HFF-Myc (cell line): ENCODE results near the gene TBX18.

ENCODE experiments used
- DNase-seq: peaks from one replicate; pipeline ENCODE4 v3.0.0-alpha.2; 2011; ENCODE audit warnings: low read depth; ENCODE audit errors: extremely low read depth
- H3K4me3 ChIP-seq: replicated peaks from 2 replicates; pipeline ENCODE4 v1.5.1; 2011; ENCODE audit warnings: low read depth, mild to moderate bottlenecking, control low read depth, low read length
- CTCF ChIP-seq: IDR thresholded peaks from 2 replicates; pipeline ENCODE4 v1.5.1; 2012; ENCODE audit warnings: mild to moderate bottlenecking, low read depth, low read length, control low read depth; ENCODE audit errors: missing control alignments

The TBX18 gene

GRCh38 chr6:84774157-84774984, 10.0 kb upstream of the TBX18 start:
- H3K4me3 ChIP-seq: peak overlapping the region; percentile 37
- no peak for DNase-seq

GRCh38 chr6:84773431-84774156, 9.2 kb upstream of the TBX18 start:
- no peak for TF ChIP-seq CTCF
- peak overlapping the region; percentile 37 for H3K4me3 ChIP-seq
- DNase-seq: no peak

More at GRCh38 chr6:84774157-84774984, 10.0 kb upstream of the TBX18 start:
- peak; percentile 34 for TF ChIP-seq CTCF

GRCh38 chr6:84773133-84773430, 8.7 kb upstream of the TBX18 start:
- DNase-seq: no peak
- no peak for TF ChIP-seq CTCF
- H3K4me3 ChIP-seq: peak overlapping the region; percentile 37

GRCh38 chr6:84772428-84773132, 8.2 kb upstream of the TBX18 start:
- DNase-seq: no peak

GRCh38 chr6:84771756-84772356, 7.5 kb upstream of the TBX18 start:
- DNase-seq: no peak
- no peak for TF ChIP-seq CTCF
- no peak overlapping the region for H3K4me3 ChIP-seq

More at GRCh38 chr6:84772428-84773132, 8.2 kb upstream of the TBX18 start:
- no peak overlapping the region; the same call in 1 of the 2 replicates for H3K4me3 ChIP-seq
- TF ChIP-seq CTCF: no peak

- no peak overlapping the region for H3K4me3 ChIP-seq
- DNase-seq: no peak
- no peak for TF ChIP-seq CTCF
Measured at GRCh38 chr6:84771125-84771755, 6.8 kb upstream of the TBX18 start.
